ENCODE data around the gene CLBA1. TPM values are rescaled to one million over a fixed set of nuclear protein-coding genes. Genes with fewer than 3 reads are reported as not detected.
"Not testable (repeated sequence)": the region's sequence is repeated elsewhere in the genome, so short reads cannot be mapped to it uniquely, and the experiment has no call there.

CLBA1 gene
- total RNA-seq, 1 experiment from 2014 or later = 14.8 TPM

GRCh38 chr14:104951863-104952657 is 33.5 kb upstream of the CLBA1 start:
- CTCF ChIA-PET; H3K9me3 ChIP-seq (ENCODE audit: control insufficient read depth in 1 of 2, insufficient read depth in 1 of 2, low read depth in 1 of 2, low read length in 2 of 2); H3K27me3 ChIP-seq (ENCODE audit: insufficient read depth, low read length); DNase-seq (ENCODE audit: low read depth, low spot score); BruUV-seq (replicated peaks); H3K4me2 ChIP-seq (ENCODE audit: low read length); H3K36me3 ChIP-seq (ENCODE audit: control insufficient read depth in 1 of 2, insufficient read depth in 2 of 2, low read length in 2 of 2); H3K4me3 ChIP-seq (replicated peaks in 1 of 2; ENCODE audit: low read depth in 1 of 2, low read length in 2 of 2); POLR2A ChIA-PET; H3K27ac ChIP-seq (ENCODE audit: low read depth, low read length); H2AFZ ChIP-seq (ENCODE audit: low read depth, low read length, poor library complexity, severe bottlenecking); H4K20me1 ChIP-seq (ENCODE audit: insufficient read depth); ATAC-seq; H3K9me2 ChIP-seq (ENCODE audit: insufficient read depth); H3K4me1 ChIP-seq (ENCODE audit: control insufficient read depth in 1 of 2, insufficient read depth in 2 of 2, low read length in 2 of 2); RAD21 ChIA-PET (ENCODE audit: low non-redundant PET in 1 of 2, low total read pairs in 2 of 2, uncharacterized antibody in 2 of 2, unreplicated experiment in 2 of 2); H3K79me2 ChIP-seq (ENCODE audit: insufficient read depth, low read length); H3K9ac ChIP-seq (ENCODE audit: low read length); intact Hi-C loops (cut with micrococcal nuclease): not testable (repeated sequence)

GRCh38 chr14:104953097-104953496 is 32.5 kb upstream of the CLBA1 start:
- no peaks in the 10 kb centered on the region for H3K79me2 ChIP-seq (ENCODE audit: insufficient read depth, low read length)
- BruUV-seq (replicated peaks) = TSS peak; percentile 59
- intact Hi-C loops (cut with micrococcal nuclease) = no loop called here
- CTCF ChIA-PET = no interaction called here
- no peak overlapping the region for H3K4me3 ChIP-seq (replicated peaks in 1 of 2; ENCODE audit: low read depth in 1 of 2, low read length in 2 of 2)
- no peak overlapping the region for H3K4me2 ChIP-seq (ENCODE audit: low read length)
- RAD21 ChIA-PET (ENCODE audit: low non-redundant PET in 1 of 2, low total read pairs in 2 of 2, uncharacterized antibody in 2 of 2, unreplicated experiment in 2 of 2) = no interaction called here
- no peaks in the 10 kb centered on the region for H3K9me2 ChIP-seq (ENCODE audit: insufficient read depth)
- H3K9ac ChIP-seq (ENCODE audit: low read length) = no peak overlapping the region
- H3K4me1 ChIP-seq (ENCODE audit: control insufficient read depth in 1 of 2, insufficient read depth in 2 of 2, low read length in 2 of 2) = peaks cover 2 to 3% of the 10 kb centered on the region in 2 experiments; a peak in 2 of 4 replicates
- H2AFZ ChIP-seq (ENCODE audit: low read depth, low read length, poor library complexity, severe bottlenecking) = no peak overlapping the region
- no peaks in the 10 kb centered on the region for H3K9me3 ChIP-seq (ENCODE audit: control insufficient read depth in 1 of 2, insufficient read depth in 1 of 2, low read depth in 1 of 2, low read length in 2 of 2)
- POLR2A ChIA-PET = no interaction called here
- H3K27ac ChIP-seq (ENCODE audit: low read depth, low read length) = no peak overlapping the region
- TF ChIP-seq CEBPB (IDR thresholded peaks at IDR 0.05; ENCODE audit: low read depth) (no peak), ATF3 (IDR thresholded peaks at IDR 0.05) (no peak), ELF1 (IDR thresholded peaks at IDR 0.05; ENCODE audit: borderline replicate concordance, low read depth) (no peak), CBX3 (IDR thresholded peaks at IDR 0.05; ENCODE audit: low read depth) (no peak), POLR2A (IDR thresholded peaks at IDR 0.05; ENCODE audit: borderline replicate concordance, extremely low read depth, insufficient read depth, insufficient read length) (no peak), ZBTB33 (IDR thresholded peaks at IDR 0.05; ENCODE audit: extremely low read depth, insufficient replicate concordance, low read length) (no peak), YY1 (IDR thresholded peaks at IDR 0.05; ENCODE audit: extremely low read depth, insufficient replicate concordance, low read depth, low read length) (no peak), JUND (IDR thresholded peaks at IDR 0.05) (no peak), RAD21 (IDR thresholded peaks at IDR 0.05; ENCODE audit: low read depth) (no peak)
- H4K20me1 ChIP-seq (ENCODE audit: insufficient read depth) = no peaks in the 10 kb centered on the region
- no peaks in the 10 kb centered on the region; a peak in 2 of 4 replicates for H3K36me3 ChIP-seq (ENCODE audit: control insufficient read depth in 1 of 2, insufficient read depth in 2 of 2, low read length in 2 of 2)
- H3K27me3 ChIP-seq (ENCODE audit: insufficient read depth, low read length) = no peaks in the 10 kb centered on the region
- ATAC-seq (no peak), DNase-seq (ENCODE audit: low read depth, low spot score) (no peak)

Measured in HCT116 (cell line).